GM18498 (cell line): ENCODE data around the gene MACROD1.
A peak's percentile ranks its signal among the peaks of the same experiment; 100 is the strongest.

ENCODE experiments used
- ATAC-seq: cut with Tn5 transposase; IDR thresholded peaks from one replicate; pipeline ENCODE4 v1.9.1; 2021; ENCODE audit warnings: mild to moderate bottlenecking, moderate library complexity; ENCODE audit not compliant: unreplicated experiment

MACROD1 gene, protein sequence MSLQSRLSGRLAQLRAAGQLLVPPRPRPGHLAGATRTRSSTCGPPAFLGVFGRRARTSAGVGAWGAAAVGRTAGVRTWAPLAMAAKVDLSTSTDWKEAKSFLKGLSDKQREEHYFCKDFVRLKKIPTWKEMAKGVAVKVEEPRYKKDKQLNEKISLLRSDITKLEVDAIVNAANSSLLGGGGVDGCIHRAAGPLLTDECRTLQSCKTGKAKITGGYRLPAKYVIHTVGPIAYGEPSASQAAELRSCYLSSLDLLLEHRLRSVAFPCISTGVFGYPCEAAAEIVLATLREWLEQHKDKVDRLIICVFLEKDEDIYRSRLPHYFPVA

DNA sequence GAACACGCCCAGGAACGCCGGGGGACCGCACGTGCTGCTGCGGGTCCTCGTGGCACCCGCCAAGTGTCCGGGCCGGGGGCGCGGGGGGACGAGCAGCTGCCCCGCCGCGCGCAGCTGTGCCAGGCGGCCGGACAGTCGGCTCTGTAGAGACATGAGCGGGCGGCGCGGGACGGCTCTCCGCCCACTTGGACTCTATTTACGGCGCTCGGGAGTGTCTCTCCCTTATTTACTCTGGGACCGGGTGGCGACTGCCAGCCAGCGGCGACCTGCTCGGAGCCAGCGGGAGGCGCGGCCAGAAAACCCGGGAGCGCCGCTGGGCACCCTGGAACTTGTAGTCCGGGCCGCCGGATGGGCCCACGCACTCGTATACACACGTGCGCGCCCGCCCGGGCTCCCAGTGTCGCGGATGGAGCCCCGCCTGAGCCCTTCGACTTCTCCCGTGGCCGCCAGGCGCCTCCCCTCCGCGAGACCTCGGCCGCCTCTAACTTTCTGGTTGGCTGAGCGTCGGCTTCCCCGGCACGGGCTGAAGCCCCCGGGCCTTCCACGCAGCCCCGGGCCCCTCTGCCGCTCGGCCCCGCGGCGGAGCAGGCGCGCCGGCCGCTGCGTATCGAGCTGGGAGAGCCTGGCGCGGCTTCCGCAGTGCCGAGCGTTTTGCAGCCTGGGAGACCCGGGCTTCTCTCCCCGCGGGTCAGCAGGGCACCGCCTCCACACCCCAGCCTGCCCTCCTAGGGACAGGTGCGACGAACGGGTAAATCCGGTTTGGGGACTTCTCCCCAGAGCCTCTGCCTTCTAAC lies at the start of gene MACROD1:
Gene MACROD1 (minus strand): TSS at position 272 of the 794 bp plus-strand sequence. CDS start 119 bp downstream, at position 153.
- peak; percentile 89 for ATAC-seq

DNA sequence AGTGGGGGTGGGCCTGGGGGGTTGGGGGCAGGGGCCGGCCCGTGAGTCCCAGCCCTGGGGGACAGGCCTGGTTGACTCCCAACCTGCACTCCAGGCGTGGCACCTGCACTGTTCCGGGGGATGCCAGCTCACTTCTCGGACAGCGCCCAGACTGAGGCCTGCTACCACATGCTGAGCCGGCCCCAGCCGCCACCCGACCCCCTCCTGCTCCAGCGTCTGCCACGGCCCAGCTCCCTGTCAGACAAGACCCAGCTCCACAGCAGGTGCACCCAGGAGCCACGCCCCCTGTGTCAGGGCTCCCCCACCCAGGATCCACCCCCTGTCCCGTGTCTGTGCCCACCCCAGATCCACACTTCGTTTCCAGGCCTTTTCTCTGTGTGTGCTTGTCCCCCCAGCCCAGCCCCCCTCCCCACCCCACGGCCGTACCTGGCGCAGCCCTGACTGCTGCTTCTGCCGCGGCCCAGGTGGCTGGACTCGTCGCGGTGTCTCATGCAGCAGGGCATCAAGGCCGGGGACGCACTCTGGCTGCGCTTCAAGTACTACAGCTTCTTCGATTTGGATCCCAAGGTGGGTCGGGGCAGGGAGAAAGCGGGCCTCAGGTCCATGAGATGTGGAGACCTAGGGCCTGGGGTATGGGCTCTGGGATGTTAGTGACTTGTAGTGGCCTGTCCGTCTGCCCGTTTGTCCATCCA lies 45.4 kb upstream of the MACROD1 start:
- ATAC-seq: no peak

DNA sequence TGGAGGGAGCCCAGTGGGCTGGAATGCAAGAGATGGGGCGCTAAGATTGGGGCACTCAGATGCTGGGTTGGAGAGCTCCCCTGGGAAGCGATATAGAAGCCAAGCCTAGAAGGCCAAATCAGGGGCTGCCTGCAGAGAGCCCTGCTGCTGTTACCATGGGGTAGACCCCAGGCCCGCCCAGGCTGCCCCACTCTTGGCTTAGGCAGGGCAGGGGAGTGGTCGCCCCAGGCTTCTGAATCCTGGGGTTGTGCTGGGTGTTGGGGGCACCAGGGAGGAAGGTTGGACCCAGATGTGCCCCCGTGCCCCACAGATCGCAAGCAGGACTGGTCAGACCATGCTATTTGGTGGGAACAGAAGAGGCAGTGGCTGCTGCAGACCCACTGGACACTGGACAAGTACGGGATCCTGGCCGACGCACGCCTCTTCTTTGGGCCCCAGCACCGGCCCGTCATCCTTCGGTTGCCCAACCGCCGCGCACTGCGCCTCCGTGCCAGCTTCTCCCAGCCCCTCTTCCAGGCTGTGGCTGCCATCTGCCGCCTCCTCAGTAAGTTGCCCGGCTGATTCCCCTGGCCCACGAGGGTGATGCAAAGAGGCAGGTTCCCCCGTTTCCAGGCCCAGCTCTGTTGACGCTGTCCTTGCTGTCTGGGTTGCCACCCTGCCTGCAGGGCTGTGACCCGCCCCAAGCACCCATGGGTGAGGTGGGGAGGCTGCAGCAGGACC lies 44.5 kb upstream of the MACROD1 start:
- no peak for ATAC-seq

DNA sequence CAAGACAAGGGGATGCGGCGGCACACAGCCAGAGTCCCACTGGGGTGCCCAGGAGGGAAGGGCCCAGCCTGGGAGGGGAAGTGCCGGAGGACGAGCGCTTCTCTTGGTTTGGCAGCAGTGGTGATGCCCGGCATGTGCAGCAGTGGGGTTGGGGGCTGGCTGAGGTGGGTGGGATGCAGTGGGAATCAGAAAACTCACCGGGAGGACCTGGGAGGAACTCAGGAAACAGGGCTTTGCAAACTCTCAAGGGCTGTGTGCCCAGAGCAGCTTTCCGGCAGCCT lies 43.6 kb upstream of the MACROD1 start:
- no peak for ATAC-seq

DNA sequence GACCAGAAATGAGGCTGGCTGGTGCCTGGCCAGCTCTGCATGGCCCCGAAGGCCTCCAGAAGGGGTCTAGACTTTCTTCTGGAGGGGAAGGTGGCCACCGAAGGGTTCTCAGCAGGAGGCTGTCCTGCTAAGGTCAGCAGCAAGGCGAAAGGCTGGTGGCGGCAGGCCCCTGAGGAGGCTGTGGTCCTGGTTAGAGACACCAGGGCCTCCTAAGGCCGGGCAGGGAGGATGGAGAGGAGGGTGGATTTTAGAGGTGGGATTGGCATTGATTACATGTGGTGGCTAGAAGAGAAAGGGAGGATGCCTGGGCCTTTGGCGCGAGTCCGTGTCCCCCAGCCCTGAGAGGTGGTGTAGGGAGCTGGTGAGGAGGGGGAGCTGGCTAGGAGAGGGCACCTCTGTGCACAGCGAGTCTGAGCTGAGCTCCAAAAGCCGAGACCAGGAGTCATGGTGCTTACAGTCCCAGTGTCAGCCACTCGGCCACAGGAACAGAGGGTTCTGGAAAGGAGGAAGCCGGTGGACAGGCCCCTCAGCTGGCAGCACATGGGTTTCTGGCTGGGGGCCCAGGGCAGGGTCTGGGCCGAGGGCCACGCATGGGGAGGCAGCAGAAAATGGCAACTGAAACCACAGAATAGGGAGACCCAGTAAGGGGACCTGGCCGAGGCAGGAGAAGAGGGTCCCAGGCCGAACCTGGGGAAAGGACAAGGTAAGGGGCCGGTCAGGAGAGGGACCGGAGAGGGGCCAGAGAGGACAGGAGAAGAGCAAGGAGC lies 43.1 kb upstream of the MACROD1 start:
- ATAC-seq: no peak

DNA sequence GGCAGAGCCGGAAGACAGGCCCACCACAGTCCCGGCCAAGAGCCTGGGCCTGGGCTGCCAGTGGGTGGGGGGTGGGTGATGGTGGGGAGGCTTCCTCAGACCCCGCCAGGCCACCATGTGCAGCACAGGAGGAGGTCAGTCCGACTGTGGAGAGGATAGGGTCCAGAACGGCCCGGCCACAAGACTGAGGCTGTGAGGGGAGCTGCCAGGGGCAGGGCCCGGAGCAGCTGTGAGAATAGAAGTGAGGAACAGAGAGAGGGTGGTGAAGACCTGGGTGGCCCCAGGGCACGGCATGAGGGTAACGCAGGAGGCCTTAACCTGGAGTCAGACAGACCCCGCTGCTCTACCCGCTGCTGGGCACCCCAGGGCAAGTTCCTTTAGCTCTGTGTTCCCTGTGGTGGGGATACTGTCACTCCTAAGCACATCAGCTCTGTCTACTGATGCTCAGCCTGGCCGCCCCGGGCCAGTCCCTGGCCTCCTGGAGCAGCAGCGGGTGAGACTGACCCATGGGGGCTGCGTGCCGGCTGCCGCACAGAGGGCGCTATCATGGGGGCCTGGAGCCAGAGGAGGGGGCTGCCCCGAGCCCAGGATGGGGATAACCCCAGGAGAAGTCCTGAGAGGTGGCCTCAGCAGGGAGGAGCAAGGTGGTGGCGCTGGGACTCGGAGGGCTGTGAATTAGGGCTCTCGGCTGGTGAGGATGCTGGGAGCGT lies 42.3 kb upstream of the MACROD1 start:
- ATAC-seq: no peak

DNA sequence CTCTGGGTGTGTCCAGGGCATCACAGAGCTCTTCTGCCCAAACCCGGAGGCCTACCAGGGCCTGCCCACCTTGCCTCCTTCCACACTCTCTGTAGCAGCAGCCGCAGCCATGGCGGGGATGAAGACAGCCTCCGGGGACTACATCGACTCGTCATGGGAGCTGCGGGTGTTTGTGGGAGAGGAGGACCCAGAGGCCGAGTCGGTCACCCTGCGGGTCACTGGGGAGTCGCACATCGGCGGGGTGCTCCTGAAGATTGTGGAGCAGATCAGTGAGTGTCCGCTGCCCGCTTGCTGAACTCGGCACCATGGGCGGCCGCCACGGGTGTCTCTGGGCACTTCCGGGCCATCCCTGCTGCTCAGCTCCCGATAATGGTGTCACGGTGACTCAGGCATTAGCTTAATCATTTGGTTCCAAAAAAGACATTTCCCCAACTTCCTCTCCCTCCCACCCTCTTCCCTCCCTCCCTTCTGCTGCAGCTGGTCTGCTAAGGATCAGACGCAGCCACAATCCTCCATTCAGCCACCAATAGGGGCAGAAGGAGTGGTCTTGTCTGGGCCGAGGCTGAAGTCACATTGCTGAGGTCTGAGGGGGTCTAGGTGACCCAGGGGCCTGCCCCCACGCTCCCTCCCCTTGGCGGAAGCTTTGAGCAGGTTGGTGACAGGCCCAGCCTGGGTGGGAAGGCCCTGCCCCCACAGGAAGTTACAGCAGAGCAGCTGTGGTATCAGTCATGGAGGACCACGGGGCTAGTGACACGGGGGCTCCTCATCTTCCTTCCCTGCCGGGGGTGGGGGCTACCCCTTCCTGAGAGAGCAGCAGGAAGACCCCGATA lies 41.6 kb upstream of the MACROD1 start:
- ATAC-seq: peak; percentile 56

DNA sequence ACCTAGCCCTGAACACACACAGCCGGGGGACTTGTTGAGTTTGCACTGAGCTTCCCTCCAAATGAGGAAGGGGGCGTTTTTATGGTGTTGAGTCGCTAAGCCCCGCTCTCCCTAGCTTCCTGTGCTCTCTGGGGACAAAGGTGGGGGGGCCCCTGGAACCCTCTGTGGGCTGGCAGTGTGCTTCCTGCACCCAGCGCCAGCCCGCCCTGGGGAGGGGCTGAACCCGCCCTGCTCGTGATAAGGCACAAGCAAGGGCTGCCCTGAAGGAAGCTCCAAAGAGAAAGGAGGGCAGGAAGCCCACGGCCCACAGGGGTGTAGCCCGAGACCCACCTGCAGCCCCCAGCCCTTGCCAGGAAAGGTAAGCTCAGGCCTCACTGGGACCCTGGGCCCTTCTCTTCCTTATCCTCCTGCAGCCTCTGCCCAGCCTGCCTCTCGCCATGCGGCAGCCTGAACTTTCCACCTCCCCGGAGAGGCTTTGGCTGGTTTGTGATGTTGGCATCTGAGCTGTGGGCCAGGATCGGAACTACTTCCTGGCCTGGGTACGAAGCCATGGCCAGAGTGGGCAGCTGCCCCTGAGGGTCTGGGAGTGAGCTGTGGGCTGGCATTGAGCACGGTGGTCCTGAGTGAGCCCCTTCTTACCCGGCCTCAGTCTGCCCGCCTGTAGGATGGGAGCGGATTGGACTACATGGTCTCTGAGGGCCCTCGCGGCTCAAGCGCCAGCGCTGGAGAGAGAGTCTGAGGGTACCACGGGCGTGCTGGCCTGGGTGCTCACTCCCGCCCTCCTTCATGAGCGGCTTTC lies 40.7 kb upstream of the MACROD1 start, which contains the start of gene FERMT3:
Gene FERMT3 (plus strand): TSS at position 265 of the 799 bp plus-strand sequence. CDS start 644 bp downstream, outside the sequence.
- ATAC-seq: no peak

DNA sequence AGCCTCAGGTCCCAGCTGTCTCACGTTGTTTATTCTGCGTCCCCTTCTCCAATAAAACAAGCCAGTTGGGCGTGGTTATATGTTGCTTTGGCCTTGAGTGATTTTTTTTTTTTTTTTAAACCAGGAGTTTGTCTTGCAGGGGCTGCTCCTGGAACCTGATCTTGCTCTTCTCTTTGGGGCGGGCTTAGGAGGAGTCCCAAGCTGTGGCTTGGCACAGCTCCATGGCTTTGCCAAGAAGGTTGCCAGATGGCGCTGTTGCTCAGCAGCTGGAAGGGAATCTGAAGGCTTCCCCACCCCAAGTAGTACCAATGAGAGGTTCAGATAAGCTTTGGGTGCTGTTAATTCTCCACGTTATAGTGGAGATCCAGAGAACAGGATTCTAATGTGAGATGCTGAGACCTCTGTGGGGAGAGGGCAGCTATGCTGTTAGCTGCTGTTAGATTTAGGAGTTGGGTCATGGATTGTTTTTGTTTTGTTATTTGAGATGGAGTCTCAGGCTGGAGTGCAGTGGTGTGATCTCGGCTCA lies 38.6 kb upstream of the MACROD1 start:
- ATAC-seq: no peak

DNA sequence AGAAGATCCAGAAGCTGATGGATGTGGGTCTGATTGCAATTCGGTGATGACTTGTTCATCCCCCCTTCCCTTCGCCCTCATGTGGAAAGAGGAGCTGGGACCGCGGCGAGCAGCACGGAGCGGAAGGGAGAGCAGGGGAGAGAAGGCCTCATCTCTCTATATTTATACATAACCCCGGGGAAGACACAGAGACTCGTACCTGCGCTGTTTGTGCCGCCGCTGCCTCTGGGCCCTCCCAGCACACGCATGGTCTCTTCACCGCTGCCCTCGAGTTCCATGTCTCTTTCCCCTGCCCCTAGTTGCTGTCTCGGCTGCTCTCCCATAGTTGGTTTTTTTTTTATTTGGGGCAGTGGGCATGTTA lies 38.1 kb upstream of the MACROD1 start:
- no peak for ATAC-seq

DNA sequence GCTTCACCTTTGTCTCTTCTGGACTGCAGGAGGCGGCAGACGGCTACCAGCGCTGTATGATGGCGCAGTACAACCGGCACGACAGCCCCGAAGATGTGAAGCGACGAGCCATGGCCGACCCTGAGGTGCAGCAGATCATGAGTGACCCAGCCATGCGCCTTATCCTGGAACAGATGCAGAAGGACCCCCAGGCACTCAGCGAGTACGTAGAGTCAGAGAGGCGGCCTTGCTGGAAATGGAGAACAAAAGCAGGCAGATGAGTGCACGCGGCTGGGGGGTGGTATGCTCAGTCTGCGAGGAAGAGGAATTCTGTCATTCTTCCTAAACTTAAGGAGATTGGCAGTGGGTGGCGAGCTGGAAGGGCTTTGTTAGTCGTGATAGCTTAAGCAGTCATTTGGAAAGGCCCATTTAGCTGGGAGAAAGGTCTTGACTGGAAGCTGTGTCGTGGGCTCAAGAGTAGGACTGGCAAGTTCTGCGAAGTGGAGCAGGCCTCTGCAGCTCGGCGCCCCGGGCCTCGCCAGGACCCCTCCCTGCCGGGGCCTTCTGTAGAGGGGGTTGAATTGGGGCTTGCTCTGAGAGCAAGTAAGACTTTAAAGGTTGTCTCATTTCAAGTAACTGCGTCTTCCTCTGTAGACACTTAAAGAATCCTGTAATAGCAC lies 37.6 kb upstream of the MACROD1 start:
- ATAC-seq: no peak

DNA sequence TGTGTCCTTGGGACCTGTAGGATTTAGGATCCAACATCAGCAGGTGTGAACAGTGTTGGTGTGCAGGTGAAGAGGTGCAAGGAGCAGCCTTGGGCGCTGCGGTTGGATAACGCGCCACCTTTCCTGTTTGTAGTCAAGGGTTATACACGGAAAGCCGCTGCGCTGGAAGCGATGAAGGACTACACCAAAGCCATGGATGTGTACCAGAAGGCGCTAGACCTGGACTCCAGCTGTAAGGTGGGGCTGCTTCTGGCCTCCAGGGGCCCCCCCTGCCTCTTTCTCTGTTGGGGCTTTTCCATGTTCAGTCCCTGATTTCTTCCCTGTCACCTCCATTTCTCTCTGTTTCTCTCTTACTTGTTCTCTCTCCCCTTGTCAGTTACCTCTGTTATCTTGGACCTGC lies 37.1 kb upstream of the MACROD1 start:
- ATAC-seq: no peak

DNA sequence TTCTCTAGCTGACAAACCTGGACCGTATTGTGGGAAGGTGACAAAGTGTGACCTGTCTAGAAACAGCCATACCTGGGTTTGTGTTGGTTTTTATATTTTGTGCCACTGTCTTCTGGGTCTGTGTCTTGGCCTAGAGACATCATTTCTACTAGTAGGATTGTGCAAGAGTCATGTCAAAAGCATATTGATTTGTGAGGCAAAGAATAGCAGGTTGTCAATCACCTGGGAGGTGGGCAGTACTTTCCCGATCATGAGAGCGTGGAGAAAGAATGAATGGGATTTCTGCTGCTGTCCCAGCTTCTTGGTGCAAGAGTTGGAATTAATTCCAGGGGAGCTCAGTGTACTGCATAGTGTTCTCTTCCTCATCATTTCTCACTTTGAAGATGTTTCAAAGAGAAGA lies 35.6 kb upstream of the MACROD1 start:
- ATAC-seq: no peak

DNA sequence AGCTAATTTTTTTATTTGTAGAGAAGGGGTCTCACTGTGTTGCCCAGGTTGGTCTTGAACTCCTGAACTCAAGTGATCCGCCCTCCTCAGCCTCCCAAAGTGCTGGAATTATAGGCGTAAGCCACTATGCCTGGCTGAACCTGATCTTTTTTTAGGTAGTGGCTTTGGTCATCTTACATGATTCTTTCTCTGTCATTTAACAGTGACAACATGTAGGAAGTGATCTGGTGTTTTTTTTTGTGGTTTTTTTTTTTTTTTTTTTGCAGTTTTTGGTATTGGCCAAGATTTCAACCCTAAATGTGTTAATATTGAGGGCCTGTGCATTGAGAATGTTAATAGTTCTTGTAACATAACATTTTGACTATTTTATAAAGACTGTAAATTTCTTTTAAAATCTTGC lies 32.6 kb upstream of the MACROD1 start:
- no peak for ATAC-seq

DNA sequence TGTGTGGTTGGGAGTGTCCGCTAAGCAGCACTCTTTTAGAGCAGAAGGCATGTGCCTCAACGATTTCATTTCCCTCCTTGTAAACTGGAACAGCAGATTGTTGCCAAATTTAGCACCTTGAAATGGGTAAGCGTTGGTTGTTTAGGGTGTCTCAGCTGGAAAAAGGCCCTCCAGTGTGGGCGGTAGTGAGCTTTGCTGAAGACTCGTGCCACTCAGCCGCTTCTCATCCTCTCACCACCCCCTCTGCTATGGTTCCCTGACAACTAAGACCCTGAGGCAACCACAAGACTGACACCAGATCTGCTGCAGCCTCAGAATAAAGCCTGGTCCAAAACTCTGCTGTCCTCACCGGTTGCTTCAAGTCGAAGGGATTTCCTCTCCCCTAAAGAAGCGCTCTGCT lies 30.7 kb upstream of the MACROD1 start:
- ATAC-seq: no peak

DNA sequence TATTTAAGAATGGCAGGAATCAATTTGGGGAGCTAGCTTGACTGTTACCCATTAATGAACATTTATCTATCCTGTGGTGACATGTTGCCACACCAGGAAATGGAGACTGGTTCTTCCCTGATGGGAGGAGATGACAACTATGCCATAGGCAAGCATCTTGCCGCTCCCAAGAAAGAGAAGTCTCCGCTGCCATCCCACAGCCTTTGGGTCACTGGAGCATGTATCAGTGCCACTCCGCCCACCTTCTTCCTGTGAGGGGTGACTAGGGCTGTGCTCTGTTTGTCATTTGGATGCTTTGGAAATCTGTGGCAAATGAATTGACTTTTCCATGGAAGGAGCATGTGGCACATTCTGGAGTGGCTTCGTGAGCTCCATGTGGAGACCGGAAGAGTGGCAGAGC lies 26.5 kb upstream of the MACROD1 start:
- ATAC-seq: no peak

DNA sequence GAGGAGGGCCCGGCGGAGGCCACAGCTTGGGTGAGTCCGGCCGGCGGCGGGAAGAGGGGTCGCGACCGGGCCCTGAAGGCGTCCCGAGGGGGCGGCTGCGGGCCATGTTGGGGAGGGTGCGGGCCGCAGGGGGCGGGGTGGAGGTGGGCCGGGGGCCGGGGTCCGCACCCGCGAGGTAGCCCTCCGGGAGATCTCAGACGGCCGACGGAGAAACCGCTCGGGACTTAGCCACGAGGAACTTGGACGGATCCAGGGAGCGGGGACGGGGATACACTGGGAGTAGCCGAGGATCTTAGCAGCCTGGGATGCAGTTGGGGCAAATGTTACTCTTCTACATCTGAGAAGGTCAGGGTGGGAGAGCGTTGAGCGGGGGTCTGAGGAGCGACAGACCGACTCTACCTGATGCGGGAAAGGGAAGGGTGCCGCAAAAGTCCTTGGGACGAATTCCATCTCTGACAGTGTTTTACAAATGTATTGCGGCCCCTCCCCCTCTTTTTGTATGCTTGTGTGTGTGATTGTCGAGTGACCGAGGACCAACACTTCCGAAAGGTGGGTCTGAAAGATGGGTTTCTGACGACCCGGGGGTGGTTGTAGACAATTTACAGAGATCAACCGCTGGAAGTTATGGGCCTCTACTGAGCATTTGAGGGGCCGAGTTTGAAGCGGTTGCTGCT lies 20.7 kb upstream of the MACROD1 start:
- no peak for ATAC-seq
